H9 (cell line): ENCODE measurements around the gene IFT80. TPM values are rescaled to one million over a fixed set of nuclear protein-coding genes. Genes with fewer than 3 reads are reported as not detected.

ENCODE experiments used
- DNase-seq: peaks from one replicate; pipeline ENCODE4 v3.0.0-alpha.2; 2017
- H2AFZ ChIP-seq: one replicate; pipeline ENCODE4 v1.6.1; 2013; ENCODE audit warnings: mild to moderate bottlenecking, low read length, control low read depth, moderate library complexity
- H2AK5ac ChIP-seq: 2 replicates; pipeline ENCODE4 v1.6.1; 2013; ENCODE audit warnings: low read length, control low read depth, mixed read lengths; ENCODE audit not compliant: insufficient read length
- H2BK120ac ChIP-seq: one replicate; pipeline ENCODE4 v1.6.1; 2013; ENCODE audit warnings: low read depth, mild to moderate bottlenecking, low read length, control low read depth, inconsistent platforms; ENCODE audit not compliant: poor library complexity, severe bottlenecking
- H2BK12ac ChIP-seq: 2 replicates; pipeline ENCODE4 v1.6.1; 2013; ENCODE audit warnings: low read length, control low read depth, mixed read lengths, low read depth; ENCODE audit not compliant: insufficient read length
- H2BK15ac ChIP-seq: 2 replicates; pipeline ENCODE4 v1.6.1; 2013; ENCODE audit warnings: low read depth, low read length, control low read depth
- H2BK20ac ChIP-seq: one replicate; pipeline ENCODE4 v1.6.1; 2013; ENCODE audit warnings: low read depth, mild to moderate bottlenecking, low read length, control low read depth, inconsistent platforms; ENCODE audit not compliant: poor library complexity, severe bottlenecking
- H2BK5ac ChIP-seq: 2 replicates; pipeline ENCODE4 v1.6.1; 2013; ENCODE audit warnings: low read length, control low read depth, mixed read lengths; ENCODE audit not compliant: insufficient read length
- H3K14ac ChIP-seq: 2 replicates; pipeline ENCODE4 v1.6.1; 2013; ENCODE audit warnings: low read length, control low read depth; ENCODE audit not compliant: insufficient read depth
- H3K18ac ChIP-seq: 2 replicates; pipeline ENCODE4 v1.6.1; 2013; ENCODE audit warnings: low read depth, mild to moderate bottlenecking, mixed read lengths, low read length, control low read depth; ENCODE audit not compliant: insufficient read length
- H3K23ac ChIP-seq: 2 replicates; pipeline ENCODE4 v1.6.1; 2013; ENCODE audit warnings: low read length, control low read depth, mixed read lengths, low read depth; ENCODE audit not compliant: insufficient read length
- H3K23me2 ChIP-seq: 2 replicates; pipeline ENCODE4 v1.6.1; 2013; ENCODE audit warnings: low read depth, mild to moderate bottlenecking, mixed read lengths, low read length, control low read depth; ENCODE audit not compliant: insufficient read length, poor library complexity, severe bottlenecking
- H3K27ac ChIP-seq: 2 replicates; pipeline ENCODE4 v1.5.1; 2013; ENCODE audit warnings: low read length, control low read depth, mixed read lengths, low read depth; ENCODE audit not compliant: insufficient read length
- H3K27me3 ChIP-seq: 2 replicates; pipeline ENCODE4 v1.6.1; 2013; ENCODE audit warnings: low read length, control low read depth, inconsistent platforms; ENCODE audit not compliant: insufficient read depth
- H3K4ac ChIP-seq: 2 replicates; pipeline ENCODE4 v1.6.1; 2013; ENCODE audit warnings: low read depth, mild to moderate bottlenecking, control low read depth, inconsistent platforms, low read length, moderate library complexity
- H3K4me1 ChIP-seq: 2 replicates; pipeline ENCODE4 v1.6.1; 2013; ENCODE audit warnings: low read length, control low read depth, inconsistent platforms; ENCODE audit not compliant: insufficient read depth
- H3K4me2 ChIP-seq: 2 replicates; pipeline ENCODE4 v1.6.1; 2013; ENCODE audit warnings: low read length, control low read depth, mixed read lengths; ENCODE audit not compliant: insufficient read length, insufficient read depth
- H3K56ac ChIP-seq: 2 replicates; pipeline ENCODE4 v1.6.1; 2013; ENCODE audit warnings: low read depth, mild to moderate bottlenecking, mixed read lengths, low read length, control low read depth; ENCODE audit not compliant: insufficient read length
- H3K79me1 ChIP-seq: 2 replicates; pipeline ENCODE4 v1.6.1; 2013; ENCODE audit warnings: low read depth, mild to moderate bottlenecking, moderate library complexity, low read length, control low read depth, inconsistent platforms; ENCODE audit not compliant: insufficient read depth, poor library complexity, severe bottlenecking
- H3K79me2 ChIP-seq: 2 replicates; pipeline ENCODE4 v1.6.1; 2013; ENCODE audit warnings: low read length, control low read depth, inconsistent platforms; ENCODE audit not compliant: insufficient read depth
- H3K9ac ChIP-seq: 2 replicates; pipeline ENCODE4 v1.6.1; 2013; ENCODE audit warnings: low read length, control low read depth, mixed read lengths; ENCODE audit not compliant: insufficient read length; ENCODE audit errors: extremely low read depth
- H3K9me3 ChIP-seq: one replicate; pipeline ENCODE4 v1.6.1; 2013; ENCODE audit warnings: low read depth, low read length, inconsistent platforms; ENCODE audit not compliant: control insufficient read depth
- H3T11ph ChIP-seq: one replicate; pipeline ENCODE4 v1.6.1; 2013; ENCODE audit warnings: mild to moderate bottlenecking, low read length, control low read depth, inconsistent platforms
- H4K20me1 ChIP-seq: one replicate; pipeline ENCODE4 v1.6.1; 2013; ENCODE audit not compliant: control insufficient read depth, insufficient read length, insufficient read depth
- H4K5ac ChIP-seq: 2 replicates; pipeline ENCODE4 v1.6.1; 2013; ENCODE audit warnings: low read depth, mild to moderate bottlenecking, mixed read lengths, low read length, control low read depth; ENCODE audit not compliant: insufficient read length
- H4K8ac ChIP-seq: replicated peaks from 2 replicates; pipeline ENCODE4 v1.6.1; 2013; ENCODE audit warnings: low read length, control low read depth, mixed read lengths, low read depth; ENCODE audit not compliant: insufficient read length
- H4K91ac ChIP-seq: 2 replicates; pipeline ENCODE4 v1.6.1; 2013; ENCODE audit warnings: low read depth, mild to moderate bottlenecking, moderate library complexity, mixed read lengths, low read length, control low read depth; ENCODE audit not compliant: insufficient read length
- H3K27ac Mint-ChIP-seq, 3 experiments: 2 replicates in 2 of 3; 3 replicates in 1 of 3; pipeline ENCODE4 v1.8.0; 2020 to 2021; ENCODE audit warnings: mixed read lengths in 3 of 3, mild to moderate bottlenecking in 1 of 3, moderate library complexity in 1 of 3
- H3K27me3 Mint-ChIP-seq: 2 replicates; pipeline ENCODE4 v1.8.0; 2021; ENCODE audit warnings: low read depth, mild to moderate bottlenecking, moderate library complexity, mixed read lengths
- H3K36me3 Mint-ChIP-seq, 3 experiments: 2 replicates in 2 of 3; 3 replicates in 1 of 3; pipeline ENCODE4 v1.8.0; 2020 to 2021; ENCODE audit warnings: low read depth in 3 of 3, mixed read lengths in 3 of 3; ENCODE audit not compliant: insufficient read depth in 1 of 3
- H3K4me1 Mint-ChIP-seq, 2 experiments: 2 replicates each; pipeline ENCODE4 v1.8.0; 2020; ENCODE audit warnings: mixed read lengths in 2 of 2
- H3K4me3 Mint-ChIP-seq, 2 experiments: 2 replicates in 1 of 2; 3 replicates in 1 of 2; pipeline ENCODE4 v1.8.0; 2020 to 2021; ENCODE audit warnings: mild to moderate bottlenecking in 2 of 2, mixed read lengths in 2 of 2, moderate library complexity in 1 of 2
- H3K9me3 Mint-ChIP-seq, 2 experiments: 2 replicates in 1 of 2; 3 replicates in 1 of 2; pipeline ENCODE4 v1.8.0; 2020; ENCODE audit warnings: mild to moderate bottlenecking in 2 of 2, mixed read lengths in 2 of 2, moderate library complexity in 1 of 2
- WGBS: extraction: QIAGEN DNeasy Blood & Tissue Kit; methylation state at CpG from one replicate; pipeline ENCODE4 v1.1.7; 2013; ENCODE audit warnings: missing lambda C conversion rate, low lambda C conversion rate, mixed read lengths; ENCODE audit not compliant: insufficient read length; ENCODE audit errors: extremely low coverage; 5-methylcytosine and 5-hydroxymethylcytosine counted together
- total RNA-seq: library from RNA; stranded (reverse); gene quantifications from 2 replicates; pipeline ENCODE4 v1.2.1, GENCODE V29; 2021
- TF ChIP-seq, protein P1 (sequence below): fragments of 200-600 bp; sonication (generic); conservative IDR thresholded peaks from 3 replicates; pipeline ENCODE4 v1.8.0; 2021; ENCODE audit warnings: antibody characterized with exemption, mild to moderate bottlenecking

The IFT80 gene
- total RNA-seq, 1 experiment from 2014 or later: 29.0 TPM

- TF ChIP-seq, protein P1, sequence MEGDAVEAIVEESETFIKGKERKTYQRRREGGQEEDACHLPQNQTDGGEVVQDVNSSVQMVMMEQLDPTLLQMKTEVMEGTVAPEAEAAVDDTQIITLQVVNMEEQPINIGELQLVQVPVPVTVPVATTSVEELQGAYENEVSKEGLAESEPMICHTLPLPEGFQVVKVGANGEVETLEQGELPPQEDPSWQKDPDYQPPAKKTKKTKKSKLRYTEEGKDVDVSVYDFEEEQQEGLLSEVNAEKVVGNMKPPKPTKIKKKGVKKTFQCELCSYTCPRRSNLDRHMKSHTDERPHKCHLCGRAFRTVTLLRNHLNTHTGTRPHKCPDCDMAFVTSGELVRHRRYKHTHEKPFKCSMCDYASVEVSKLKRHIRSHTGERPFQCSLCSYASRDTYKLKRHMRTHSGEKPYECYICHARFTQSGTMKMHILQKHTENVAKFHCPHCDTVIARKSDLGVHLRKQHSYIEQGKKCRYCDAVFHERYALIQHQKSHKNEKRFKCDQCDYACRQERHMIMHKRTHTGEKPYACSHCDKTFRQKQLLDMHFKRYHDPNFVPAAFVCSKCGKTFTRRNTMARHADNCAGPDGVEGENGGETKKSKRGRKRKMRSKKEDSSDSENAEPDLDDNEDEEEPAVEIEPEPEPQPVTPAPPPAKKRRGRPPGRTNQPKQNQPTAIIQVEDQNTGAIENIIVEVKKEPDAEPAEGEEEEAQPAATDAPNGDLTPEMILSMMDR: peak; percentile 16; the same call in 1 of the 3 replicates
- Histone ChIP-seq H2AK5ac (no peak within 1 kb of the TSS), H4K20me1 (no peaks in the 10 kb centered on the region), H3K27ac (no peak within 1 kb of the TSS), H3K23ac (no peak within 1 kb of the TSS), H3K14ac (no peak within 1 kb of the TSS), H2BK12ac (no peak within 1 kb of the TSS), H4K5ac (no peak within 1 kb of the TSS), H3K18ac (no peak within 1 kb of the TSS), H3T11ph (no peak within 1 kb of the TSS), H2BK20ac (no peak within 1 kb of the TSS), H2BK120ac (no peak within 1 kb of the TSS), H3K9ac (no peak within 1 kb of the TSS), H2AFZ (no peak within 1 kb of the TSS), H3K4ac (no peak within 1 kb of the TSS), H3K79me2 (no peaks in the 10 kb centered on the region), H3K4me1 (no peaks in the 10 kb centered on the region), H3K27me3 (peaks cover 28% of the 10 kb centered on the region), H3K56ac (no peak within 1 kb of the TSS), H3K4me2 (peak within 1 kb of the TSS; percentile 72), H4K8ac (no peak within 1 kb of the TSS), H3K79me1 (no peaks in the 10 kb centered on the region), H4K91ac (no peak within 1 kb of the TSS), H3K9me3 (no peaks in the 10 kb centered on the region), H2BK5ac (no peak within 1 kb of the TSS), H2BK15ac (no peak within 1 kb of the TSS; the same call in 1 of the 2 replicates), H3K23me2 (peaks cover 18% of the 10 kb centered on the region)
- Mint-ChIP-seq H3K27me3 (peaks cover 81% of the 10 kb centered on the region), H3K4me3 (peak within 1 kb of the TSS; percentile 68 to 86), H3K36me3 (no peaks in the 10 kb centered on the region), H3K4me1 (peaks cover 16 to 17% of the 10 kb centered on the region in 2 experiments), H3K9me3 (no peaks in the 10 kb centered on the region), H3K27ac (no peak within 1 kb of the TSS)
- no CpG with 5 or more reads among the region's 104 CpGs for WGBS
- peak; percentile 78 for DNase-seq
Measured at GRCh38 chr3:160225176-160226025, 173.6 kb downstream of the IFT80 start, which contains the start of gene C3orf80. Gene C3orf80 (plus strand): TSS chr3:160225422. CDS start chr3:160225636, 214 bp downstream.
